Astrocyte (in vitro differentiated cells and primary cell): Measurements from ENCODE around the gene PCDHGA7.

Source experiments
- EZH2 ChIP-seq: IDR thresholded peaks from 2 replicates; pipeline ENCODE4 v1.6.1; 2012; ENCODE audit warnings: mild to moderate bottlenecking, low read length, inconsistent platforms; ENCODE audit not compliant: insufficient read depth
- TF ChIP-seq, protein P1 (sequence below): IDR thresholded peaks from 2 replicates; pipeline ENCODE4 v1.5.1; 2011; ENCODE audit warnings: low read depth, mild to moderate bottlenecking, inconsistent platforms, low read length, moderate library complexity; ENCODE audit not compliant: insufficient read depth

DNA sequence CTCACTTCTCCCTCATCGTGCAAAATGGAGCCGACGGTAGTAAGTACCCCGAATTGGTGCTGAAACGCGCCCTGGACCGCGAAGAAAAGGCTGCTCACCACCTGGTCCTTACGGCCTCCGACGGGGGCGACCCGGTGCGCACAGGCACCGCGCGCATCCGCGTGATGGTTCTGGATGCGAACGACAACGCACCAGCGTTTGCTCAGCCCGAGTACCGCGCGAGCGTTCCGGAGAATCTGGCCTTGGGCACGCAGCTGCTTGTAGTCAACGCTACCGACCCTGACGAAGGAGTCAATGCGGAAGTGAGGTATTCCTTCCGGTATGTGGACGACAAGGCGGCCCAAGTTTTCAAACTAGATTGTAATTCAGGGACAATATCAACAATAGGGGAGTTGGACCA is 48.7 kb downstream of the PCDHGA7 start:
- TF ChIP-seq, protein P1, sequence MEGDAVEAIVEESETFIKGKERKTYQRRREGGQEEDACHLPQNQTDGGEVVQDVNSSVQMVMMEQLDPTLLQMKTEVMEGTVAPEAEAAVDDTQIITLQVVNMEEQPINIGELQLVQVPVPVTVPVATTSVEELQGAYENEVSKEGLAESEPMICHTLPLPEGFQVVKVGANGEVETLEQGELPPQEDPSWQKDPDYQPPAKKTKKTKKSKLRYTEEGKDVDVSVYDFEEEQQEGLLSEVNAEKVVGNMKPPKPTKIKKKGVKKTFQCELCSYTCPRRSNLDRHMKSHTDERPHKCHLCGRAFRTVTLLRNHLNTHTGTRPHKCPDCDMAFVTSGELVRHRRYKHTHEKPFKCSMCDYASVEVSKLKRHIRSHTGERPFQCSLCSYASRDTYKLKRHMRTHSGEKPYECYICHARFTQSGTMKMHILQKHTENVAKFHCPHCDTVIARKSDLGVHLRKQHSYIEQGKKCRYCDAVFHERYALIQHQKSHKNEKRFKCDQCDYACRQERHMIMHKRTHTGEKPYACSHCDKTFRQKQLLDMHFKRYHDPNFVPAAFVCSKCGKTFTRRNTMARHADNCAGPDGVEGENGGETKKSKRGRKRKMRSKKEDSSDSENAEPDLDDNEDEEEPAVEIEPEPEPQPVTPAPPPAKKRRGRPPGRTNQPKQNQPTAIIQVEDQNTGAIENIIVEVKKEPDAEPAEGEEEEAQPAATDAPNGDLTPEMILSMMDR = no peak
- no peak for TF ChIP-seq EZH2
